Peyer's patch (tissue), 4 donors: ENCODE measurements around the gene RSRC1.

Experiments
- CTCF ChIP-seq, 6 experiments: fragments of 450-650 bp in 4 of 6; fragments of 200-600 bp in 2 of 6; sonication (generic) in 1 of 6; IDR thresholded peaks; one replicate each; pipeline ENCODE4 v1.5.1; 2017 to 2019; ENCODE audit warnings: antibody characterized with exemption in 6 of 6, mild to moderate bottlenecking in 3 of 6, moderate library complexity in 1 of 6
- POLR2A ChIP-seq, 2 donors: fragments of 450-650 bp; IDR thresholded peaks; one replicate each; pipeline ENCODE4 v1.5.1; 2017; ENCODE audit warnings: antibody characterized with exemption in 2 of 2, mild to moderate bottlenecking in 2 of 2, moderate library complexity in 2 of 2

DNA sequence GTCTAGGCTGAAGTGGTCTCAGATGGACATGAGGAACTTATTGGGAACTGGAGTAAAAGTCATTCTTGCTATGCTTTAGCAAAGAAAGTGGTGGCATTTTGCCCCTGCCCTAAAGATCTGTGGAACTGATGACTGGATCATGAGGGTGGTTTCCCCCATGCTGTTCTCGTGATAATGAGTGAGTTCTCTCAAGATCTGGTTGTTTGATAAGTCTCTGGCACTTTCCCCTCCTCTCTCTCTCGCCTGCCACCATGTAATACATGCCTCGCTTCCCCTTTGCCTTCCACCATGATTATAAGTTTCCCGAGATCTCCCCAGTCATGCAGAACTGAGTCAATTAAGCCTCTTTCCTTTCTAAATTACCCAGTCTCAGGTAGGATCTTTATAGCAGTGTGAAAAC, 449.6 kb downstream of the RSRC1 start:
- no peak for TF ChIP-seq CTCF (IDR thresholded peaks at IDR 0.05)
- TF ChIP-seq POLR2A (IDR thresholded peaks at IDR 0.05) = no peak
